ENCODE results near the gene KNCN.

DNA sequence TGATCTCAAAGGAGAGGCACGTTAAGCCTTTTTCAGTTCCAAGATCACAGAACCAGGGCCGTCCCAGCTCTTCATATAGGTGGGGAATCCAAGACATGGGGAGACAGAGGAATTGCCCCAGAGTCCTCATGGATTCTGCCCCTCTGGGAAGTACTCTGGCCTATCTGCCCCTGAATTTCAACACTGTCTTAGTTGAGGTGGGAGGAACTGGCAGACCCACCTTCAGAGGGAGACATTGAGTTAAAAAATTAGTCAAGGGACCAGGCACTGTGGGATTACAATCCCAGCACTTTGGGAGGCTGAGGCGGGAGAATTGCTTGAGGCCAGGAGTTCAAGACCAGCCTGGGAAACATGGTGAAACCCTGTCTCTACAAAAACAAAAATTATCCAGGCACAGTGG lies 2.1 kb upstream of the KNCN start:
- TF ChIP-seq, protein P1, sequence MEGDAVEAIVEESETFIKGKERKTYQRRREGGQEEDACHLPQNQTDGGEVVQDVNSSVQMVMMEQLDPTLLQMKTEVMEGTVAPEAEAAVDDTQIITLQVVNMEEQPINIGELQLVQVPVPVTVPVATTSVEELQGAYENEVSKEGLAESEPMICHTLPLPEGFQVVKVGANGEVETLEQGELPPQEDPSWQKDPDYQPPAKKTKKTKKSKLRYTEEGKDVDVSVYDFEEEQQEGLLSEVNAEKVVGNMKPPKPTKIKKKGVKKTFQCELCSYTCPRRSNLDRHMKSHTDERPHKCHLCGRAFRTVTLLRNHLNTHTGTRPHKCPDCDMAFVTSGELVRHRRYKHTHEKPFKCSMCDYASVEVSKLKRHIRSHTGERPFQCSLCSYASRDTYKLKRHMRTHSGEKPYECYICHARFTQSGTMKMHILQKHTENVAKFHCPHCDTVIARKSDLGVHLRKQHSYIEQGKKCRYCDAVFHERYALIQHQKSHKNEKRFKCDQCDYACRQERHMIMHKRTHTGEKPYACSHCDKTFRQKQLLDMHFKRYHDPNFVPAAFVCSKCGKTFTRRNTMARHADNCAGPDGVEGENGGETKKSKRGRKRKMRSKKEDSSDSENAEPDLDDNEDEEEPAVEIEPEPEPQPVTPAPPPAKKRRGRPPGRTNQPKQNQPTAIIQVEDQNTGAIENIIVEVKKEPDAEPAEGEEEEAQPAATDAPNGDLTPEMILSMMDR (IDR thresholded peaks at IDR 0.05 in 4 of 5, conservative IDR thresholded peaks at IDR 0.05 in 1 of 5): no peak
- TF ChIP-seq POLR2A (IDR thresholded peaks at IDR 0.05): no peak

Data from gastrocnemius medialis (tissue), 4 donors.